ENCODE data around the gene AGPAT4.

Gene AGPAT4

GRCh38 chr6:161256407-161256806 lies 17.5 kb downstream of the AGPAT4 start:
- no peak for DNase-seq

GRCh38 chr6:161255518-161255917 lies 18.3 kb downstream of the AGPAT4 start:
- DNase-seq, result no peak

GRCh38 chr6:161254464-161255253 lies 19.2 kb downstream of the AGPAT4 start:
- no peak for DNase-seq

- DNase-seq, result no peak
Observed at GRCh38 chr6:161254126-161254463, 19.8 kb downstream of the AGPAT4 start.

GRCh38 chr6:161251345-161251744 lies 22.5 kb downstream of the AGPAT4 start:
- DNase-seq, result no peak

GRCh38 chr6:161249327-161249726 lies 24.5 kb downstream of the AGPAT4 start:
- DNase-seq, result no peak

- DNase-seq, result no peak
Observed at GRCh38 chr6:161246725-161247124, 27.1 kb downstream of the AGPAT4 start.

GRCh38 chr6:161245363-161245762 lies 28.5 kb downstream of the AGPAT4 start:
- no peak for DNase-seq

- no peak for DNase-seq
Observed at GRCh38 chr6:161244725-161245124, 29.1 kb downstream of the AGPAT4 start.

- no peak for DNase-seq
Observed at GRCh38 chr6:161242779-161243693, 30.8 kb downstream of the AGPAT4 start.

GRCh38 chr6:161242113-161242512 lies 31.7 kb downstream of the AGPAT4 start:
- no peak for DNase-seq

GRCh38 chr6:161239001-161239400 lies 34.9 kb downstream of the AGPAT4 start:
- no peak for DNase-seq

GRCh38 chr6:161238500-161238899 lies 35.4 kb downstream of the AGPAT4 start:
- DNase-seq, result no peak

- DNase-seq, result no peak
Observed at GRCh38 chr6:161238081-161238480, 35.8 kb downstream of the AGPAT4 start.

GRCh38 chr6:161237176-161237575 lies 36.7 kb downstream of the AGPAT4 start:
- DNase-seq, result no peak

- no peak for DNase-seq
Observed at GRCh38 chr6:161235776-161236633, 37.9 kb downstream of the AGPAT4 start.

GRCh38 chr6:161233986-161234661 lies 39.7 kb downstream of the AGPAT4 start:
- no peak for DNase-seq

- no peak for DNase-seq
Observed at GRCh38 chr6:161232467-161232866, 41.4 kb downstream of the AGPAT4 start.

- DNase-seq, result no peak
Observed at GRCh38 chr6:161232010-161232409, 41.9 kb downstream of the AGPAT4 start.

- no peak for DNase-seq
Observed at GRCh38 chr6:161230339-161230738, 43.5 kb downstream of the AGPAT4 start.

GRCh38 chr6:161228921-161229591 lies 44.8 kb downstream of the AGPAT4 start:
- no peak for DNase-seq
